Activated CD8-positive, alpha-beta T cell treated with anti-CD3 and anti-CD28 coated beads for 36 hours (primary cell): Measurements from ENCODE around the gene PRKCE. TPM values are rescaled to one million over a fixed set of nuclear protein-coding genes. Genes with fewer than 3 reads are reported as not detected.
"Not testable (repeated sequence)": the region's sequence is repeated elsewhere in the genome, so short reads cannot be mapped to it uniquely, and the experiment has no call there.

ENCODE experiments used
- ATAC-seq: fragments of 200-7000 bp; cut with Tn5 transposase; one replicate; pipeline ENCODE4 v1.10.0; 2021; ENCODE audit warnings: mild to moderate bottlenecking, moderate library complexity
- CTCF ChIA-PET: fragments of 350-600 bp; sonication (Branson Sonifier 250); formaldehyde crosslinking; loops from one replicate; lab custom pipeline; 2021; ENCODE audit warnings: antibody characterized with exemption; lab: Charles Lee
- POLR2A ChIA-PET: fragments of 350-600 bp; sonication (Branson Sonifier 250); formaldehyde crosslinking; loops from one replicate; lab custom pipeline; 2021; ENCODE audit warnings: antibody characterized with exemption; lab: Charles Lee
- DNase-seq: peaks from one replicate; pipeline ENCODE4 v3.0.0-alpha.2; 2020
- H3K27ac Mint-ChIP-seq: one replicate; pipeline ENCODE4 v1.8.0; 2021; ENCODE audit warnings: mild to moderate bottlenecking, mixed read lengths
- H3K27me3 Mint-ChIP-seq: one replicate; pipeline ENCODE4 v1.8.0; 2021; ENCODE audit warnings: mixed read lengths
- H3K36me3 Mint-ChIP-seq: one replicate; pipeline ENCODE4 v1.8.0; 2021; ENCODE audit warnings: low read depth, mixed read lengths
- H3K4me1 Mint-ChIP-seq: one replicate; pipeline ENCODE4 v1.8.0; 2021; ENCODE audit warnings: low read depth, mixed read lengths
- H3K4me3 Mint-ChIP-seq: one replicate; pipeline ENCODE4 v1.8.0; 2021; ENCODE audit warnings: mild to moderate bottlenecking, moderate library complexity, mixed read lengths
- H3K9me3 Mint-ChIP-seq: one replicate; pipeline ENCODE4 v1.8.0; 2021; ENCODE audit warnings: mixed read lengths
- intact Hi-C: fragments of 100-400 bp; cut with micrococcal nuclease; formaldehyde crosslinking; loops from one replicate; pipeline ENCODE4 v1.10.0; 2022
- total RNA-seq, 2 experiments: library from RNA; stranded (reverse); gene quantifications; one replicate each; pipeline ENCODE4 v1.2.3, GENCODE V29; 2021
- TF ChIP-seq, protein P1 (sequence below): fragments of 200-600 bp; IDR thresholded peaks from one replicate; pipeline ENCODE4 v1.8.0; 2022; ENCODE audit warnings: antibody characterized with exemption, mild to moderate bottlenecking

Gene PRKCE
- total RNA-seq, 2 experiments from 2014 or later = 11.5 to 11.9 TPM

DNA sequence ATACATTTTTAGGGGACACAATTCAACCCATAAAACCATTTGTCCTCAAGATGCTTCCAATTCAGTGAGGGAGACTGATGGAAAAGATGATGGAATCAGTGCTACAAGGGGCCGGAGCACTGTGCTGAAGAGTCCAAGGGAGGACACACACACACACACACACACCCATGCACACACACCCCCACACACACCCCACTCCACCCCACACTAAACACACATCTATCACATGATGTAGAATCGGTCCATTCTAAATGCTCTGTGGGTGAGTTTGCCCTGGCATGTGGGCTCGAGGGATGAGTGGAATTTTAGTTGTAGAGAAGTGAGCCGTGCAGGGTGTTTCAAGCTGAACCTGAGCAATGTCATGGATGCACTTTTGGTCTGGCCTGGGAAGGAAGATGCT is 41.1 kb downstream of the PRKCE start:
- Mint-ChIP-seq H3K36me3 (no peaks in the 10 kb centered on the region), H3K4me3 (no peak overlapping the region), H3K4me1 (no peaks in the 10 kb centered on the region), H3K9me3 (no peaks in the 10 kb centered on the region), H3K27ac (no peak overlapping the region), H3K27me3 (no peaks in the 10 kb centered on the region)
- ATAC-seq = no peak
- intact Hi-C loops = no loop called here
- ChIA-PET CTCF (no interaction called here), POLR2A (no interaction called here)
- TF ChIP-seq, protein P1, sequence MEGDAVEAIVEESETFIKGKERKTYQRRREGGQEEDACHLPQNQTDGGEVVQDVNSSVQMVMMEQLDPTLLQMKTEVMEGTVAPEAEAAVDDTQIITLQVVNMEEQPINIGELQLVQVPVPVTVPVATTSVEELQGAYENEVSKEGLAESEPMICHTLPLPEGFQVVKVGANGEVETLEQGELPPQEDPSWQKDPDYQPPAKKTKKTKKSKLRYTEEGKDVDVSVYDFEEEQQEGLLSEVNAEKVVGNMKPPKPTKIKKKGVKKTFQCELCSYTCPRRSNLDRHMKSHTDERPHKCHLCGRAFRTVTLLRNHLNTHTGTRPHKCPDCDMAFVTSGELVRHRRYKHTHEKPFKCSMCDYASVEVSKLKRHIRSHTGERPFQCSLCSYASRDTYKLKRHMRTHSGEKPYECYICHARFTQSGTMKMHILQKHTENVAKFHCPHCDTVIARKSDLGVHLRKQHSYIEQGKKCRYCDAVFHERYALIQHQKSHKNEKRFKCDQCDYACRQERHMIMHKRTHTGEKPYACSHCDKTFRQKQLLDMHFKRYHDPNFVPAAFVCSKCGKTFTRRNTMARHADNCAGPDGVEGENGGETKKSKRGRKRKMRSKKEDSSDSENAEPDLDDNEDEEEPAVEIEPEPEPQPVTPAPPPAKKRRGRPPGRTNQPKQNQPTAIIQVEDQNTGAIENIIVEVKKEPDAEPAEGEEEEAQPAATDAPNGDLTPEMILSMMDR = no peak
- DNase-seq = no peak

DNA sequence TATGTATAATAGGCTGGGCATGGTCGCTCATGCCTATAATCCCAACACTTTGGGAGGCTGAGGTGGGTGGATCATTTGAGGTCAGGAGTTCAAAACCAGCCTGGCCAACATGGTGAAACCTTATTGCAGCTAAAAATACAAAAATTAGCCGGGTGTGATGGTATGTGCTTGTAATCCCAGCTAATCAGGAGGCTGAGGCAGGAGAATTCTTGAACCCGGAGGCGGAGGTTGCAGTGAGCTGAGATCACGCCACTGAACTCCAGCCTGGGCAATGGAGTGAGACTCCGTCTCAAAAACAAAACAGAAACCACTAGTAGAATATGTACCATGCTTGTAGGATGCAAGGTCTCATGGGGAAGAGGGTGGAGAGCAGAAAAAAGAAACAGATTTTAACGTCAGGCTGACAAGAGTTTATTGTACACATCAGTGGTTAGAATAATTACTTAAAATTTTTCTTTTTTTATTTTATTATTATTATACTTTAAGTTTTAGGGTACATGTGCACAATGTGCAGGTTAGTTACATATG is 44.1 kb downstream of the PRKCE start:
- H3K4me1 Mint-ChIP-seq = peaks cover 10% of the 10 kb centered on the region
- H3K36me3 Mint-ChIP-seq, H3K27ac Mint-ChIP-seq, H3K27me3 Mint-ChIP-seq, intact Hi-C loops, DNase-seq, CTCF ChIA-PET, POLR2A ChIA-PET, H3K9me3 Mint-ChIP-seq, ATAC-seq, H3K4me3 Mint-ChIP-seq: not testable (repeated sequence)

DNA sequence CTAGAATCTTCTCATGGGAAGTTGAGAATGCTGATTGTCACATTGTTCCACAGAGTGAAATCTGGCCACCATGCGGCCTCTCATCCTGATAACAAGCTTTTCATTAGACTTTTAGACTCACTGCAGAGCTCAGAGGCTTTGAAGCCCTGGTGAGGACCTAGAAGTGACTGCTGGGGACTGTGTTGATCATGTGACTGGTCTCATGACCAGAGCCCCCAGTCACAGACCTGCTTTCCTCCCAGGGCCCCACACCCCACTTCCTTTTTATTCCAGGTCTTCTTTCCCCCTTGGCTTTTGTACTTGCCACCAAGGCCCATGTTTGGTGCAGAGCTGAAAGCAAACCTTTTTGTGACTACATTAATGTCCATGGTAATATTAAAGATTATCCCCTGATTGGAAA is 45.2 kb downstream of the PRKCE start:
- ChIA-PET POLR2A (no interaction called here), CTCF (interaction anchor here (1.1 to 1.7 kb wide), 2 partner anchors 15 to 82 kb away, joined by 3 to 7 read pairs; no protein-coding TSS in a partner anchor)
- intact Hi-C loops = no loop called here
- H3K4me1 Mint-ChIP-seq = peaks cover 10% of the 10 kb centered on the region
- H3K4me3 Mint-ChIP-seq = no peak overlapping the region
- no peaks in the 10 kb centered on the region for H3K9me3 Mint-ChIP-seq
- no peaks in the 10 kb centered on the region for H3K36me3 Mint-ChIP-seq
- TF ChIP-seq, protein P1 = no peak
- ATAC-seq (no peak), DNase-seq (no peak)
- no peaks in the 10 kb centered on the region for H3K27me3 Mint-ChIP-seq
- no peak overlapping the region for H3K27ac Mint-ChIP-seq

DNA sequence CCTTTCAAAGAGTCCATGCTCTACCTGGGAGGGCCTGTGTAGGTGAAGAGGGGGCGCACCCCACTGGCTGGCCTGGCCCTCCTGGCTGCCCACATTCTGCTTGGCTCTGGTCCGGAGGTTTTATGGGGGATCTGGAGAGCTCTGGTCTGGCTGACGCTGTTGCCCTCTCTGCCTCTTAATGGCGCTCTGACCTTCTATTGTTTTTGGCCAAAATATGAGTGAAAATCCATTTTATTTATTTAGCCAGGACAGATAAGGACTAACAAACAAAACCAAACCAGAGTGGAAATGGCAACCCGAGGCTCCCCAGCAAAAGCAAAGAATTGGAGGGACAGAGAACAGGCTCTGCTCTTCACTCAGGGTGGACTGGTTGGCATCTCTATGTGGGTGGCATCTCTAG is 45.7 kb downstream of the PRKCE start:
- Mint-ChIP-seq H3K4me1 (peaks cover 10% of the 10 kb centered on the region), H3K27ac (no peak overlapping the region), H3K36me3 (no peaks in the 10 kb centered on the region), H3K27me3 (no peaks in the 10 kb centered on the region), H3K4me3 (no peak overlapping the region), H3K9me3 (no peaks in the 10 kb centered on the region)
- CTCF ChIA-PET = interaction anchor here (1.1 to 1.7 kb wide), 2 partner anchors 15 to 82 kb away, joined by 3 to 7 read pairs; no protein-coding TSS in a partner anchor
- no peak for DNase-seq
- ATAC-seq = no peak
- intact Hi-C loops = no loop called here
- TF ChIP-seq, protein P1 = no peak
- POLR2A ChIA-PET = no interaction called here

DNA sequence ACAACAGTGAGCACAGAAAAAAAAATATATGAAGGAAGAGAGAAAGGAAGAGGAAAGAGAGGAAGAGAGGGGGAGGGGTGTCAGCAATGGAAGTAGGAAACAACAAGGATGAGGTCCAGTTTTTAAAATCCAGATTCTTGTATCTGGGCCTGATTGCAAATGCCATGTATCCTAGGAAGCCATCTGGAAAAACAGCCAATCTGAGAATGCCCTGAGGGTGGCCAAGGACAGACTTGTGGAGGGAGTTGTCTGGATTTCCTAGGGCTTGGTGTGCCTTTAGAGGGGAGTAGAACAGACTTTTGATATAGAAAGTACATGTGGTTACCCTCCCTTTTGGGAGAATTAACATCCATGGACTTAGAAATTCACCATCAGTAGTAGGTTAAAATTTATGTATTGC is 47.1 kb downstream of the PRKCE start:
- intact Hi-C loops = no loop called here
- Mint-ChIP-seq H3K27ac (no peak overlapping the region), H3K4me1 (peaks cover 10% of the 10 kb centered on the region), H3K9me3 (no peaks in the 10 kb centered on the region), H3K27me3 (no peaks in the 10 kb centered on the region), H3K36me3 (no peaks in the 10 kb centered on the region), H3K4me3 (no peak overlapping the region)
- DNase-seq (no peak), ATAC-seq (no peak)
- ChIA-PET CTCF (no interaction called here), POLR2A (no interaction called here)
- TF ChIP-seq, protein P1 = no peak
